GM12892 (cell line): ENCODE data around the gene CES2.

Source experiments
- DNase-seq: peaks from one replicate; pipeline ENCODE4 v3.0.0; 2011; ENCODE audit not compliant: insufficient read length
- FAIRE-seq: peaks from 2 replicates; lab custom pipeline; 2011; peaks lifted over from hg19 to GRCh38; lab: Jason Lieb, UNC
- POLR2A ChIP-seq: IDR thresholded peaks from 2 replicates; pipeline ENCODE4 v1.6.1; 2011; ENCODE audit warnings: low read depth, low read length, control low read depth
- POLR2AphosphoS5 ChIP-seq: IDR thresholded peaks from 2 replicates; pipeline ENCODE4 v1.6.1; 2011; ENCODE audit warnings: low read depth, low read length, control low read depth
- TAF1 ChIP-seq: IDR thresholded peaks from 2 replicates; pipeline ENCODE4 v1.6.1; 2011; ENCODE audit warnings: low read depth, mild to moderate bottlenecking, control low read depth, low read length, borderline replicate concordance

Gene CES2

GRCh38 chr16:66923866-66924265, 11.4 kb upstream of the CES2 start:
- FAIRE-seq (no peak), DNase-seq (no peak)
- TF ChIP-seq POLR2AphosphoS5, result no peak
- TF ChIP-seq POLR2A, result no peak
- TF ChIP-seq TAF1, result no peak

GRCh38 chr16:66924527-66925321, 10.6 kb upstream of the CES2 start:
- FAIRE-seq, result no peak
- TF ChIP-seq POLR2A (no peak), POLR2AphosphoS5 (no peak), TAF1 (no peak)
- peak; percentile 66 for DNase-seq

GRCh38 chr16:66925322-66925840, 9.9 kb upstream of the CES2 start, which contains the start of gene RRAD:
Gene RRAD (minus strand): TSS chr16:66925535. CDS start chr16:66925179, 356 bp downstream.
- DNase-seq (no peak), FAIRE-seq (peak; percentile 71)
- TF ChIP-seq POLR2AphosphoS5 (no peak), TAF1 (no peak), POLR2A (no peak)

GRCh38 chr16:66926171-66926947, 9.0 kb upstream of the CES2 start:
- TF ChIP-seq POLR2AphosphoS5 (no peak), TAF1 (no peak), POLR2A (no peak)
- FAIRE-seq (no peak), DNase-seq (no peak)

GRCh38 chr16:66926961-66927436, 8.3 kb upstream of the CES2 start:
- DNase-seq, result no peak
- TF ChIP-seq POLR2AphosphoS5 (no peak), TAF1 (no peak), POLR2A (no peak)
- no peak for FAIRE-seq

- DNase-seq (no peak), FAIRE-seq (no peak)
Measured at GRCh38 chr16:66927918-66928649, 7.2 kb upstream of the CES2 start.

GRCh38 chr16:66928702-66929388, 6.5 kb upstream of the CES2 start:
- no peak for DNase-seq
- TF ChIP-seq POLR2AphosphoS5, result no peak
- FAIRE-seq, result no peak

More at GRCh38 chr16:66927918-66928649, 7.2 kb upstream of the CES2 start:
- no peak for TF ChIP-seq TAF1
- TF ChIP-seq POLR2A, result no peak
- TF ChIP-seq POLR2AphosphoS5, result no peak

- FAIRE-seq (no peak), DNase-seq (no peak)
- TF ChIP-seq POLR2AphosphoS5, result no peak
- no peak for TF ChIP-seq TAF1
- TF ChIP-seq POLR2A, result no peak
Measured at GRCh38 chr16:66930189-66930588, 5.1 kb upstream of the CES2 start.

- FAIRE-seq, result no peak
- no peak for DNase-seq
Measured at GRCh38 chr16:66931665-66932064, 3.7 kb upstream of the CES2 start.

GRCh38 chr16:66932076-66932475, 3.2 kb upstream of the CES2 start:
- FAIRE-seq (no peak), DNase-seq (no peak)
- TF ChIP-seq TAF1 (no peak), POLR2AphosphoS5 (no peak), POLR2A (no peak)

More at GRCh38 chr16:66931665-66932064, 3.7 kb upstream of the CES2 start:
- TF ChIP-seq TAF1, result no peak
- peak; percentile 26; the same call in 1 of the 2 replicates for TF ChIP-seq POLR2AphosphoS5
- TF ChIP-seq POLR2A, result peak; percentile 35; the same call in 1 of the 2 replicates

GRCh38 chr16:66933776-66934137, 1.6 kb upstream of the CES2 start:
- FAIRE-seq (no peak), DNase-seq (no peak)
- TF ChIP-seq POLR2A (no peak), POLR2AphosphoS5 (no peak), TAF1 (no peak)
